ENCODE measurements around the gene PACS1.

DNA sequence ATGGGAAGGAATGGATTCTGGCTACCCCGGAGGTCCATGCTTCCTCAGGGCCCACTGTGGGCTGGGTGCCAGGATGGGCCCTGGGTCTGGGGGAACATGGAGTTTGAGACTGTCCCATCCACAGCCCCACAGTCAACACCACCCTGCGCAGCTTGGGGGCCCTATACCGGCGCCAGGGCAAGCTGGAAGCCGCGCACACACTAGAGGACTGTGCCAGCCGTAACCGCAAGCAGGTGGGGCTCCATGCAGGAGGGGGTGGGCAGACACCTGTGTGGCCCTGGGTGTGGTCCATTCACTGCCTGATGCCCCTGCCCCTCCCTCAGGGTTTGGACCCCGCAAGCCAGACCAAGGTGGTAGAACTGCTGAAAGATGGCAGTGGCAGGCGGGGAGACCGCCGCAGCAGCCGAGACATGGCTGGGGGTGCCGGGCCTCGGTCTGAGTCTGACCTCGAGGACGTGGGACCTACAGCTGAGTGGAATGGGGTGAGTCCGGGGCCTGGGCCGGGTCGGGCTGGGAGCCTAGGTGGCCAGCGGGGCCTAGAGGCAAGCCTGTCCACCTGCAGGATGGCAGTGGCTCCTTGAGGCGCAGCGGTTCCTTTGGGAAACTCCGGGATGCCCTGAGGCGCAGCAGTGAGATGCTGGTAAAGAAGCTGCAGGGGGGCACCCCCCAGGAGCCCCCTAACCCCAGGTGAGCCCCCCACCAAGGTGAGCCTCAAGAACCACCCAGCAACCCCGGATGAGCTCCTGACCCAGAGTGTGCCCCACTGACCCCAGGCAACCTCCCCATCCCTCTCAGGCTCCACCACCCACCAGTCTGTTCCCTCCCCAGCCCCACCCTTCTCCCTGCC, 195.7 kb downstream of the PACS1 start:
- no peak for TF ChIP-seq POLR2AphosphoS5 (IDR thresholded peaks at IDR 0.05; ENCODE audit: low read depth, low read length)
- TF ChIP-seq TAF1 (IDR thresholded peaks at IDR 0.05; ENCODE audit: low read depth, low read length): no peak
- TF ChIP-seq POLR2A (IDR thresholded peaks at IDR 0.05; ENCODE audit: low read depth, low read length): no peak
- TF ChIP-seq PAX5 (IDR thresholded peaks at IDR 0.05; ENCODE audit: insufficient read depth, low read length, severe bottlenecking): no peak
- no peak for TF ChIP-seq POU2F2 (IDR thresholded peaks at IDR 0.05; ENCODE audit: low read depth, low read length)

All from GM12891 (cell line).